Vagina (tissue), 2 donors: Measurements from ENCODE around the gene GABRB2. TPM values are rescaled to one million over a fixed set of nuclear protein-coding genes. Genes with fewer than 3 reads are reported as not detected.

ENCODE experiments used
- DNase-seq, 2 donors: peaks; one replicate each; pipeline ENCODE4 v3.0.0-alpha.2; 2017; ENCODE audit errors: extremely low spot score in 2 of 2
- H3K27ac ChIP-seq: fragments of 200-600 bp; sonication (generic); one replicate; pipeline ENCODE4 v1.5.1; 2019
- H3K27me3 ChIP-seq: fragments of 200-600 bp; sonication (generic); one replicate; pipeline ENCODE4 v1.5.1; 2019
- H3K36me3 ChIP-seq, 2 donors: fragments of 200-600 bp; sonication (generic); one replicate each; pipeline ENCODE4 v1.5.1; 2017 to 2019
- H3K4me1 ChIP-seq: fragments of 200-600 bp; sonication (generic); one replicate; pipeline ENCODE4 v1.5.1; 2019
- H3K4me3 ChIP-seq, 2 donors: fragments of 200-600 bp; sonication (generic); 1 replicate in 1 of 2; 2 replicates in 1 of 2; pipeline ENCODE4 v1.5.1; 2016 to 2019
- H3K9me3 ChIP-seq: fragments of 200-600 bp; sonication (generic); one replicate; pipeline ENCODE4 v1.5.1; 2019
- POLR2A ChIP-seq, 2 donors: fragments of 450-650 bp; IDR thresholded peaks; one replicate each; pipeline ENCODE4 v1.6.1; 2017; ENCODE audit warnings: antibody characterized with exemption in 2 of 2, mild to moderate bottlenecking in 2 of 2, moderate library complexity in 2 of 2
- POLR2AphosphoS5 ChIP-seq, 2 donors: sonication (generic); formaldehyde crosslinking; IDR thresholded peaks; one replicate each; pipeline ENCODE4 v1.9.0; 2017; ENCODE audit warnings: antibody characterized with exemption in 2 of 2, mild to moderate bottlenecking in 2 of 2, low read depth in 1 of 2; ENCODE audit not compliant: insufficient read depth in 1 of 2
- intact Hi-C: fragments of 100-400 bp; cut with DNase I; formaldehyde crosslinking; loops from one replicate; pipeline ENCODE4 v1.15.1; 2023
- total RNA-seq: library from RNA; depleted of rRNA; stranded (reverse); fragments of >200 nt; gene quantifications from one replicate; pipeline ENCODE4 v1.2.3, GENCODE V29; 2016
- TF ChIP-seq, protein P1 (sequence below), 3 experiments: fragments of 450-650 bp in 2 of 3; fragments of 200-600 bp in 1 of 3; sonication (generic) in 1 of 3; IDR thresholded peaks; one replicate each; pipeline ENCODE4 v1.5.1; 2017 to 2019; ENCODE audit warnings: antibody characterized with exemption in 3 of 3, mild to moderate bottlenecking in 2 of 3, moderate library complexity in 2 of 3

The GABRB2 gene
- total RNA-seq, 1 donor from 2014 or later, result under 0.01 TPM

DNA sequence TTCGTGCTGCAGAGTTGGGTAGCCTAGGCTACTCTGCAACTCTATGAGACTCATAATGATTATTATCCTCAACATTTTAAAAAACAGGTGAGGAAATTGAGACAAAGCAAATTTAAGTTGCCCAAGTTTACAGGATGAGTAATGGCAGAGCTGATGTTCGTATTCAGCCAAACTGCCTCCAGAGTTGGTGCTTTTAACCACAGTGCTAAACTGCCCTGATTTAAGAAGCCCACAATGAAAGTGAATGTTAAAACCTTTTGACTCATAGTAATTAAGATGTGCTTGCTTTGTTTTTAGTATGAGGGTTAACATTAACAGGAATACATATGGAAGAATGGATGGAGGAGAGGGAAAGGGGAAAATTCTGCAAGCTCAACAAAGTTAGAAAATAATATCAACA lies 15.9 kb upstream of the GABRB2 start:
- Histone ChIP-seq H3K27me3 (no peaks in the 10 kb centered on the region), H3K27ac (no peak overlapping the region), H3K4me3 (no peak overlapping the region), H3K36me3 (no peaks in the 10 kb centered on the region), H3K4me1 (no peaks in the 10 kb centered on the region), H3K9me3 (no peaks in the 10 kb centered on the region)
- no peak for DNase-seq
- no peak for TF ChIP-seq POLR2A (IDR thresholded peaks at IDR 0.05)
- intact Hi-C loops, result no loop called here

DNA sequence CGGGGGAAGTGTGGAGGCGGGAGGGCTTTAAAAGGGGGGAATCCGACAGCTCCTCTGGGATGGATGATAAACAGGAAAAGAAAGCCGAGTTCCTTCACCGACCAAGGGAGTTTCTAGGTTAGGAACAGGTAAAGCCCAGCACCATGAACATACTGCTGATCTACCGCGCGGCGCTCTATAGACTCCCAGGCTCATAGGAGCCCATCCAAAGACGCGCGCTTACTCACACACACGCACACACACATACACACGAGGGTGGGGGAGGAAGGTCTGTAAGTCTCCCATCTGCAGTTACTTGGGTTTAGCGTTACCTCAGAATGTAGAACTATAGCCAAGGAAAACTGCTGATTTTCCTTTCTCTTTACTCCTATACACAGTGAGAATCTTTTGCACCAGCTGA lies 2.6 kb upstream of the GABRB2 start:
- Histone ChIP-seq H3K4me3 (peak overlapping the region in 1 of 2 donors; percentile 11), H3K27me3 (no peaks in the 10 kb centered on the region), H3K27ac (no peak overlapping the region), H3K36me3 (no peaks in the 10 kb centered on the region), H3K4me1 (peaks cover 15% of the 10 kb centered on the region), H3K9me3 (no peaks in the 10 kb centered on the region)
- no peak for DNase-seq
- no peak for TF ChIP-seq POLR2A (IDR thresholded peaks at IDR 0.05)
- no peak for TF ChIP-seq POLR2AphosphoS5 (IDR thresholded peaks at IDR 0.05; ENCODE audit: insufficient read depth in 1 of 2, low read depth in 1 of 2)
- TF ChIP-seq, protein P1, sequence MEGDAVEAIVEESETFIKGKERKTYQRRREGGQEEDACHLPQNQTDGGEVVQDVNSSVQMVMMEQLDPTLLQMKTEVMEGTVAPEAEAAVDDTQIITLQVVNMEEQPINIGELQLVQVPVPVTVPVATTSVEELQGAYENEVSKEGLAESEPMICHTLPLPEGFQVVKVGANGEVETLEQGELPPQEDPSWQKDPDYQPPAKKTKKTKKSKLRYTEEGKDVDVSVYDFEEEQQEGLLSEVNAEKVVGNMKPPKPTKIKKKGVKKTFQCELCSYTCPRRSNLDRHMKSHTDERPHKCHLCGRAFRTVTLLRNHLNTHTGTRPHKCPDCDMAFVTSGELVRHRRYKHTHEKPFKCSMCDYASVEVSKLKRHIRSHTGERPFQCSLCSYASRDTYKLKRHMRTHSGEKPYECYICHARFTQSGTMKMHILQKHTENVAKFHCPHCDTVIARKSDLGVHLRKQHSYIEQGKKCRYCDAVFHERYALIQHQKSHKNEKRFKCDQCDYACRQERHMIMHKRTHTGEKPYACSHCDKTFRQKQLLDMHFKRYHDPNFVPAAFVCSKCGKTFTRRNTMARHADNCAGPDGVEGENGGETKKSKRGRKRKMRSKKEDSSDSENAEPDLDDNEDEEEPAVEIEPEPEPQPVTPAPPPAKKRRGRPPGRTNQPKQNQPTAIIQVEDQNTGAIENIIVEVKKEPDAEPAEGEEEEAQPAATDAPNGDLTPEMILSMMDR (IDR thresholded peaks at IDR 0.05), result no peak
- intact Hi-C loops, result no loop called here

DNA sequence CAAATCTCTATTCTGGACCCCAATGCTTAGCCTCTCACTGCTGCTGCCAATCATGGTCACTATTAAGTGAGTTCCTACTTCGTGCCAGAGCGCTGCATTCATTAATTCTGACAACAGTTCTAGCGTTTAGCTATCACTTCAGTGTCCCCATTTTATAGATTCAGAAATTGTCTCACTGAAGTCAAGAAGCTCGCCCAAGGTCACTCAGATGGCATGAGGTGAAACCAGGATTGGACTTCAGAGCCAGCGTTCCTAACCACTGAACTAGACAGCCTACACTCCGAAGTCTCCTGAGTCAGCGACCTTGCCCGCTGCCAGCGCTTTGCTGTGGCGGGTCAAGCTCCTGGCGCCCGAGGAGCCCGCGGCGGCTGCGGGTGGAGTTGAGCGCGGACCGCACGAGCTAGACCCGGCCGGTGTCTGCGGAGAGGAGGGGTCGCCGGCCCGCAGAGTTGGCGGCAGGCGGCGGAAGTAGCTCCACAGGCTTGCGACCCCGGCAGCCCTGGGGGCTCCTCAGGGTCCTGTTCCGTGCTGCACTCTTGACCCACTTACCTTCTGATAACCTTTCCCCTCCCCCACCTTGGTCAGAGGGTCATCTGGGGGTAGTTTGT lies 2.1 kb upstream of the GABRB2 start:
- intact Hi-C loops, result no loop called here
- Histone ChIP-seq H3K4me1 (peaks cover 15% of the 10 kb centered on the region), H3K4me3 (peak overlapping the region in 1 of 2 donors; percentile 11), H3K27ac (no peak overlapping the region), H3K9me3 (no peaks in the 10 kb centered on the region), H3K36me3 (no peaks in the 10 kb centered on the region), H3K27me3 (no peaks in the 10 kb centered on the region)
- TF ChIP-seq POLR2A (IDR thresholded peaks at IDR 0.05), result no peak
- TF ChIP-seq POLR2AphosphoS5 (IDR thresholded peaks at IDR 0.05; ENCODE audit: insufficient read depth in 1 of 2, low read depth in 1 of 2), result no peak
- TF ChIP-seq, protein P1 (IDR thresholded peaks at IDR 0.05), result no peak
- no peak for DNase-seq

DNA sequence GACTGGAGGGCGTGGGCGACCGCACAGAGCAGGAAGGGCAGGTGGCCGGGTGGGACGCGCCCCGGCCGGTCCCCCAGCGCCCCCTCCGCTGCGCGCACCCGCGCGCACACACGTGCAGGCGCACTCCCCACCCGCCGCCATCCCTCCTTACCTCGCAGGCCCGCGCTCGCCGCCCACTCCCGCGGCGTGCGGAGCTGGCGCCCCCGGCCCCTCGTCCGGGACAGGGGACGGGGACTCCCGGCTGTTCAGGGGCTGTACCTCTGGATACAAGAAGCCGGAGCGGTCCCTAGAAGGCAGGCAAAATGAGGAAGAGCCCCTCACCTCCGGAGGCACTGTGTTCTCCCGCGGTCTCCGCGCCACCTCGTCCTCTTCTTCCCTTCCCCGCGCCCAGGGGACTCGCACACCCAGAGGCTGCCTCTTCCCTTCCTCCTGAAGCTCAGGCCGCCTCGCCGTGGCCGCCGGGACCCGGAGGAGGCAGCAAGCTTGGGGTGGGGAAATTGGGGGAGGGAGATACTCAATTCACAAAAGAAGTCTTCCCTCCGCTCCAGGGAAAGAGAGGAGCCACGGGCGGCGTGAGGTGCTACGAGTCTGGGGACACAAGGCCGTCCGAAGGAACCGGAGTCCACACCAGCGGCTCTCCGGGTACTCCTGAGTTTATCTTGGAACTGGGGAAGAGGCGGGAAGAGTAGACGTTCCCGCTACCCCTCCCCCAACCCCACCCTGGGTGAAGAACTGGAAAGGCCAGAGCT lies 1.4 kb upstream of the GABRB2 start:
- Histone ChIP-seq H3K4me3 (peak overlapping the region; percentile 28 to 40), H3K27ac (no peak overlapping the region), H3K36me3 (no peaks in the 10 kb centered on the region), H3K27me3 (no peaks in the 10 kb centered on the region), H3K4me1 (peaks cover 15% of the 10 kb centered on the region), H3K9me3 (no peaks in the 10 kb centered on the region)
- intact Hi-C loops, result no loop called here
- DNase-seq, result no peak
- TF ChIP-seq POLR2A (IDR thresholded peaks at IDR 0.05) (no peak), POLR2AphosphoS5 (IDR thresholded peaks at IDR 0.05; ENCODE audit: insufficient read depth in 1 of 2, low read depth in 1 of 2) (no peak)
- TF ChIP-seq, protein P1 (IDR thresholded peaks at IDR 0.05), result no peak

DNA sequence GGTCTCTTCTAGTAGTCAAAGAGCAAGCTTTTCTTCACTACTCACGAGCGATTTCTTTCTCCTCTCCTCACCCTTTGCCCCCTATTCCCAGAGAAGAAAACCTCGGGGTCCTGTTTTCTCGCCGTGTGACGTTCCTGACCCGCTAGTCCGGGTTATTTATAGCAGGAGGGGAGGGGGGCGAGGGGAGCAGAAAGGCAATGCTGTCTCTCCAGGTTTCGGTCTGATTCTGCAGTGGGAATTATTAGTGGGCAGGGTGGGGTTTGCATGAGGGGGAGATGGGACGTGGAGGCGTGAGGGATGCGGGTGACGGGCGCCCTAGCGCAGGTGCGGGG lies 847 bp upstream of the GABRB2 start:
- Histone ChIP-seq H3K27me3 (no peaks in the 10 kb centered on the region), H3K27ac (no peak overlapping the region), H3K4me3 (peak overlapping the region; percentile 28 to 40), H3K36me3 (no peaks in the 10 kb centered on the region), H3K9me3 (no peaks in the 10 kb centered on the region), H3K4me1 (peaks cover 15% of the 10 kb centered on the region)
- no peak for DNase-seq
- TF ChIP-seq POLR2A (IDR thresholded peaks at IDR 0.05) (no peak), POLR2AphosphoS5 (IDR thresholded peaks at IDR 0.05; ENCODE audit: insufficient read depth in 1 of 2, low read depth in 1 of 2) (no peak)
- TF ChIP-seq, protein P1 (IDR thresholded peaks at IDR 0.05), result no peak
- intact Hi-C loops, result no loop called here
